Neuronal stem cell (in vitro differentiated cells): ENCODE data around the gene SRBD1.

Experiments
- DNase-seq: peaks from one replicate; pipeline ENCODE4 v3.0.0-alpha.2; 2013; ENCODE audit warnings: low spot score
- H2AFZ ChIP-seq: one replicate; pipeline ENCODE4 v1.6.1; 2013; ENCODE audit warnings: mild to moderate bottlenecking, low read length, inconsistent platforms
- H2AK5ac ChIP-seq: 2 replicates; pipeline ENCODE4 v1.6.1; 2013; ENCODE audit warnings: low read depth, mild to moderate bottlenecking, inconsistent platforms, low read length, moderate library complexity, mixed read lengths
- H2BK120ac ChIP-seq: 2 replicates; pipeline ENCODE4 v1.6.1; 2013; ENCODE audit warnings: low read depth, mild to moderate bottlenecking, inconsistent platforms, low read length, moderate library complexity, mixed read lengths
- H2BK12ac ChIP-seq: one replicate; pipeline ENCODE4 v1.6.1; 2013; ENCODE audit warnings: low read length, inconsistent platforms
- H2BK15ac ChIP-seq: 2 replicates; pipeline ENCODE4 v1.6.1; 2013; ENCODE audit warnings: mild to moderate bottlenecking, low read length, inconsistent platforms, mixed read lengths
- H2BK5ac ChIP-seq: one replicate; pipeline ENCODE4 v1.6.1; 2013; ENCODE audit warnings: inconsistent platforms, mild to moderate bottlenecking, low read length, moderate library complexity
- H3K14ac ChIP-seq: one replicate; pipeline ENCODE4 v1.6.1; 2013; ENCODE audit warnings: low read length, inconsistent platforms
- H3K18ac ChIP-seq: 2 replicates; pipeline ENCODE4 v1.6.1; 2013; ENCODE audit warnings: low read length, inconsistent platforms
- H3K23ac ChIP-seq: 2 replicates; pipeline ENCODE4 v1.6.1; 2013; ENCODE audit warnings: low read depth, mild to moderate bottlenecking, mixed read lengths, low read length, inconsistent platforms; ENCODE audit not compliant: poor library complexity
- H3K27ac ChIP-seq: replicated peaks from 3 replicates; pipeline ENCODE4 v1.5.1; 2013; ENCODE audit warnings: low read length, inconsistent platforms
- H3K27me3 ChIP-seq, 3 experiments: 2 replicates each; pipeline ENCODE4 v1.6.1; 2013; ENCODE audit warnings: low read length in 3 of 3, mild to moderate bottlenecking in 2 of 3, inconsistent platforms in 1 of 3, low read depth in 1 of 3, mixed read lengths in 1 of 3, moderate library complexity in 1 of 3; ENCODE audit not compliant: control insufficient read depth in 3 of 3, insufficient read depth in 3 of 3
- H3K36me3 ChIP-seq, 2 donors: replicated peaks in 1 of 2; 2 replicates each; pipeline ENCODE4 v1.6.1; 2013; ENCODE audit warnings: low read length in 2 of 2; ENCODE audit not compliant: control insufficient read depth in 2 of 2, insufficient read depth in 2 of 2
- H3K4ac ChIP-seq: 2 replicates; pipeline ENCODE4 v1.6.1; 2013; ENCODE audit warnings: inconsistent platforms, mild to moderate bottlenecking, low read length, moderate library complexity
- H3K4me1 ChIP-seq, 2 donors: 1 replicate in 1 of 2; 2 replicates in 1 of 2; pipeline ENCODE4 v1.6.1; 2013; ENCODE audit warnings: low read length in 2 of 2, low read depth in 1 of 2; ENCODE audit not compliant: control insufficient read depth in 2 of 2, insufficient read depth in 1 of 2
- H3K4me2 ChIP-seq: one replicate; pipeline ENCODE4 v1.6.1; 2013; ENCODE audit warnings: mild to moderate bottlenecking, low read length, inconsistent platforms; ENCODE audit not compliant: insufficient read depth, poor library complexity, severe bottlenecking
- H3K4me3 ChIP-seq, 2 donors: 2 replicates each; pipeline ENCODE4 v1.5.1; 2013; ENCODE audit warnings: low read length in 2 of 2, mild to moderate bottlenecking in 2 of 2, inconsistent platforms in 1 of 2, moderate library complexity in 1 of 2
- H3K79me1 ChIP-seq: one replicate; pipeline ENCODE4 v1.6.1; 2013; ENCODE audit warnings: low read depth, mild to moderate bottlenecking, inconsistent platforms, low read length, moderate library complexity
- H3K9ac ChIP-seq: one replicate; pipeline ENCODE4 v1.6.1; 2013; ENCODE audit warnings: mild to moderate bottlenecking, low read depth, low read length, inconsistent platforms; ENCODE audit not compliant: poor library complexity
- H3K9me3 ChIP-seq, 2 donors: replicated peaks in 1 of 2; 2 replicates each; pipeline versions ENCODE3 to v1.6.1; 2013; ENCODE audit warnings: low read length in 2 of 2, mild to moderate bottlenecking in 2 of 2, inconsistent platforms in 1 of 2, low read depth in 1 of 2, mixed read lengths in 1 of 2, moderate library complexity in 1 of 2; ENCODE audit not compliant: control insufficient read depth in 2 of 2, insufficient read depth in 1 of 2
- H4K8ac ChIP-seq: one replicate; pipeline ENCODE4 v1.6.1; 2013; ENCODE audit warnings: low read depth, mild to moderate bottlenecking, inconsistent platforms, low read length, moderate library complexity
- H4K91ac ChIP-seq: one replicate; pipeline ENCODE4 v1.6.1; 2013; ENCODE audit warnings: low read length, low read depth, mild to moderate bottlenecking, inconsistent platforms; ENCODE audit not compliant: poor library complexity
- WGBS, 2 donors: extraction: QIAGEN DNeasy Blood & Tissue Kit; methylation state at CpG; one replicate each; pipeline ENCODE4 v1.1.7; 2013; ENCODE audit warnings: missing lambda C conversion rate in 2 of 2, mixed read lengths in 1 of 2; ENCODE audit not compliant: insufficient read length in 2 of 2, insufficient replicate concordance in 1 of 2; ENCODE audit errors: extremely low coverage in 2 of 2; 5-methylcytosine and 5-hydroxymethylcytosine counted together

Gene SRBD1

DNA sequence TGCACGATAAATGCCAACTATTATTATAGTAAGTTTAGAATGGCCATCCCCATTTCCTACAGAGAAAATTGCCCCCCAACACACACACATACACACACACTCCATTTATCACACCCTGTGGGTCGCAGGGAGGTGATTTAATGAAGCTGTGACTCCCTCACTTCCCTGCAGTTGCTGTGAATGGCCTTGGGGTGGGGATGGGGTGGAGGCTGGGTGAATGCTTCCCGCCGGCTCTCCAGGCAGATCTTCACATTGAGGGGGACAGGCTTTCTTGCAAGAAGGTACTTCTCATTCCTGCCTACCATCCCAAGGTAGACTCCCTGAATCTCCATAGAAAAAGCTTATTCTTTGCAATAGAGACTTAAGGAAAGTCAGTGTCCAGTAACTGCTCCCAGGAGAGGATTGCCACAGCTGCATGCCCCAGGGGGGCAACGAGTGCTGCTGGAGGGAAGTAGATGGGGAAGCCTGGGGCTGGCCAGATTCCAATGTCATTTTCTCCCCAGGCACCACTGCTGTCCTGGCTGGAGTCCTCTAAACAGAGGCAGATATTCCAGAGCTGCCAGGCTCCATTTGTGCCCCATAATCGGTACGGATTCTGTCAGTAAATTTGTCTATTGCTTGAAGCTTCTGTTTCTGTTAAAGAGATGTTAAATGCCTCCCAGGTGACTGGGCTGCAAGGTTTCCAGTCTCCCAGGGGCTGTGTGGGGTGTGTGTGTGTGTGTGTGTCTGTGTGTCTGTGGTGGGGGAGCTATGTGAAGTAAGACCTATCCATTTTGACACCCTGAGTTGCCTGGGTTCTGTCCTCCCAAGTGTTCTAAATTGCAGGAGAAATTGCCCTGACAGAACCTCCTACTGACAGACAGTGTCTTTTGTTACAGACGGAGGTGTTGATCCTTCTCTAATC, 265.5 kb downstream of the SRBD1 start:
- H3K18ac ChIP-seq: no peak overlapping the region
- no peak overlapping the region for H3K4ac ChIP-seq
- H3K36me3 ChIP-seq: no peaks in the 10 kb centered on the region
- no peak overlapping the region for H2BK12ac ChIP-seq
- H4K8ac ChIP-seq: no peak overlapping the region
- H3K4me3 ChIP-seq: no peak overlapping the region
- no peaks in the 10 kb centered on the region for H3K9me3 ChIP-seq
- no peak overlapping the region for H4K91ac ChIP-seq
- peaks cover 0 to 5% of the 10 kb centered on the region in 2 donors for H3K4me1 ChIP-seq
- WGBS, 2 donors: no CpG with 5 or more reads among the region's 8 CpGs
- no peak overlapping the region for H3K4me2 ChIP-seq
- DNase-seq: no peak
- H3K27ac ChIP-seq: no peak overlapping the region
- H2AK5ac ChIP-seq: no peak overlapping the region
- H2BK5ac ChIP-seq: no peak overlapping the region
- no peaks in the 10 kb centered on the region for H3K79me1 ChIP-seq
- no peak overlapping the region for H3K23ac ChIP-seq
- no peak overlapping the region for H3K14ac ChIP-seq
- H2AFZ ChIP-seq: no peak overlapping the region
- no peak overlapping the region for H2BK120ac ChIP-seq
- H2BK15ac ChIP-seq: no peak overlapping the region
- no peak overlapping the region for H3K9ac ChIP-seq
- peaks cover 0 to 4% (median 0%) of the 10 kb centered on the region in 3 experiments for H3K27me3 ChIP-seq

DNA sequence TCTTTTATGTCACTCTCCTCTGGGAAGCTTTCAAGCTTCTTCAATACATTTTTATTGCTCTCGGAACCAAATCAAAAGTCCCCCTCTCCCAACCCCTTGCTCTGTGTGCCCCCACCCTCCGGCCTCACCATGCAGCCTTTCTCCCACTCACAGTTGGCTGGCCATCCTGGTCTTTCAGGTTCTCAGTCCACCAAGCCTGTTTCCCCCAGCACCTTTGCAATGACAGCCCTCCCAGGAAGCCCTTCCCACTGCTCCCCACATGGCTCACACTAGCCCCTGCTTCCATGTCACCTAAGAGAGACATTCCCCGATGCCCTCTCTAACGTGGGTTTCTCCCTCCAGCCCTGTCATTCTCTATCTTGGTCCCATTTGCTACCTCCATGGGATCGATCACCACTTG, 266.6 kb downstream of the SRBD1 start:
- Histone ChIP-seq H2BK15ac (no peak overlapping the region), H4K91ac (no peak overlapping the region), H2AFZ (no peak overlapping the region), H3K4me3 (no peak overlapping the region), H3K27ac (no peak overlapping the region), H2AK5ac (no peak overlapping the region), H3K9me3 (no peaks in the 10 kb centered on the region), H3K9ac (no peak overlapping the region), H2BK120ac (no peak overlapping the region), H3K79me1 (no peaks in the 10 kb centered on the region), H2BK12ac (no peak overlapping the region), H4K8ac (no peak overlapping the region), H3K14ac (no peak overlapping the region), H3K4ac (no peak overlapping the region), H3K4me2 (no peak overlapping the region), H3K4me1 (peaks cover 0 to 5% of the 10 kb centered on the region in 2 donors), H2BK5ac (no peak overlapping the region), H3K23ac (no peak overlapping the region), H3K18ac (no peak overlapping the region), H3K27me3 (peaks cover 0 to 4% (median 0%) of the 10 kb centered on the region in 3 experiments), H3K36me3 (no peaks in the 10 kb centered on the region)
- DNase-seq: no peak
- WGBS, 2 donors: no CpG with 5 or more reads among the region's 5 CpGs

DNA sequence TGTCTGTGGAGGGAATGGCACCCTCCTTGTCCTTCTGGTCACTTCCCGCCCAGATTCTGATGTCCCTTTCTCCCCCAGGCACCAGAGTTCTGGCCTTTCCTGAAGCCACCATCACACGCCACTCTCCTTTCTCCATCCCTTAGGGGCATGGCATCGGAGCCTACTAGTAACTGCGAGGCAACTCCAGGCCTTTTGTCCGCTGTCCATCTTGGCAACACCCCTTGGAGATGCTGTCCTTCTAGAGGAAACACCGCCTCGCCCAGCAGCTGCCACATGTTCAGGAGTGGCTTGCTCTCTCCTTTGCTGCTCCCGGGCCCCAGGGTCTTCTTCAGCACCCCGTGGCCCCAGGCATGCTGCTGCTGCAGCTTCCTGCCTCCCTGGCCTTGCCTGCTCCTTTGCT, 267.0 kb downstream of the SRBD1 start:
- H4K91ac ChIP-seq: no peak overlapping the region
- H2BK15ac ChIP-seq: no peak overlapping the region
- H3K9ac ChIP-seq: no peak overlapping the region
- peaks cover 0 to 4% (median 0%) of the 10 kb centered on the region in 3 experiments for H3K27me3 ChIP-seq
- no peak overlapping the region for H3K4me2 ChIP-seq
- H3K4me1 ChIP-seq: peaks cover 0 to 5% of the 10 kb centered on the region in 2 donors
- H2AK5ac ChIP-seq: no peak overlapping the region
- no CpG with 5 or more reads among the region's 9 CpGs for WGBS, 2 donors
- no peak overlapping the region for H2BK12ac ChIP-seq
- no peak overlapping the region for H3K23ac ChIP-seq
- H2BK5ac ChIP-seq: no peak overlapping the region
- H2AFZ ChIP-seq: no peak overlapping the region
- no peak overlapping the region for H3K4me3 ChIP-seq
- no peaks in the 10 kb centered on the region for H3K79me1 ChIP-seq
- no peak overlapping the region for H3K14ac ChIP-seq
- no peak overlapping the region for H4K8ac ChIP-seq
- H3K18ac ChIP-seq: peak overlapping the region; percentile 60
- H3K27ac ChIP-seq: no peak overlapping the region
- no peak for DNase-seq
- H2BK120ac ChIP-seq: no peak overlapping the region
- no peak overlapping the region for H3K4ac ChIP-seq
- H3K9me3 ChIP-seq: no peaks in the 10 kb centered on the region
- H3K36me3 ChIP-seq: no peaks in the 10 kb centered on the region

DNA sequence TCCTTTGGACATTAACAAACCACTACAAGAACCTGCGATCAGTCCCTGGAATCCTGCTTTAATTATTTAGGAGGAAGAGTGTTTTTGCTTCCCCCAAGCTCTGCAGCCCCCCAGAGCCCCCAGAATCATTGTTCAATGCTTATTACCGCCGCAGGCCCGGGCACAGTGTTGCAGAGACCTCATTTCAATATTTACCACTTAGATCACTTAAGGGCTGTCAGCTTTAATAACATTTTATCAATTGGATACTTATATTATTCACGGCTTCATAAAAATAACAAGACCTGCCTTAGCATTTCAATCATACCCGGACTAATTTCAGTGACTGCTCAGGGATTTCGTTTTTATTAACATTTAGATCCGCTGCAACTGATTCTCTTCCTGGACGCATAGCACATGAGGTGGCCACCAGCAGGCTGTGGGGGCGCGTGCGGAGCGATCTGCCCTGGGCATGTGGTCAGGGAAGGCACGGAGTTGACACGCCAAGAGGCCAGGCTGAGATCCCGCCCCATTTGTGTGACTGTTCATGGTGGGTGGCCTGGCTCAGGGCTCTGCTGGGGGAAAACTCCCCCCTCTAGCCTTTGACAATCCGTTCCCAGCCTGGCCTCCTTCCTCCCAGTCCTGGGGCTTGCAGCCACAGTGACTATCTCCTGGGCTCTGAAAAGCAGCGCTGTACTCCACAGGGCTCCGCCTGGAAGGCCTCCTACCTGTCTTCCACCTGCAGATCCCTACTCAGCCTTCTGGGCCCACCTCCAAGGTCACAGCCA, 267.6 kb downstream of the SRBD1 start:
- peaks cover 0 to 4% (median 0%) of the 10 kb centered on the region in 3 experiments for H3K27me3 ChIP-seq
- H3K4ac ChIP-seq: no peak overlapping the region
- H3K18ac ChIP-seq: peak overlapping the region; percentile 60
- no CpG with 5 or more reads among the region's 19 CpGs for WGBS, 2 donors
- H3K4me2 ChIP-seq: no peak overlapping the region
- no peak overlapping the region for H2BK15ac ChIP-seq
- H3K36me3 ChIP-seq: no peaks in the 10 kb centered on the region
- no peak overlapping the region for H4K91ac ChIP-seq
- H3K4me1 ChIP-seq: peaks cover 0 to 5% of the 10 kb centered on the region in 2 donors
- no peak overlapping the region for H4K8ac ChIP-seq
- no peak overlapping the region for H3K23ac ChIP-seq
- no peak overlapping the region for H3K27ac ChIP-seq
- no peaks in the 10 kb centered on the region for H3K9me3 ChIP-seq
- no peak overlapping the region for H2BK120ac ChIP-seq
- H2BK12ac ChIP-seq: no peak overlapping the region
- no peak overlapping the region for H3K9ac ChIP-seq
- no peak overlapping the region for H3K14ac ChIP-seq
- DNase-seq: no peak
- no peak overlapping the region for H2AFZ ChIP-seq
- no peak overlapping the region for H3K4me3 ChIP-seq
- H3K79me1 ChIP-seq: no peaks in the 10 kb centered on the region
- no peak overlapping the region for H2BK5ac ChIP-seq
- no peak overlapping the region for H2AK5ac ChIP-seq
